GM18526 (cell line): ENCODE measurements around the gene HM13.
A peak's percentile ranks its signal among the peaks of the same experiment; 100 is the strongest.

Experiments
- POLR2A ChIP-seq: IDR thresholded peaks from 3 replicates; pipeline ENCODE4 v1.6.1; 2011; ENCODE audit not compliant: insufficient read length; ENCODE audit errors: extremely low read depth

Gene HM13

DNA sequence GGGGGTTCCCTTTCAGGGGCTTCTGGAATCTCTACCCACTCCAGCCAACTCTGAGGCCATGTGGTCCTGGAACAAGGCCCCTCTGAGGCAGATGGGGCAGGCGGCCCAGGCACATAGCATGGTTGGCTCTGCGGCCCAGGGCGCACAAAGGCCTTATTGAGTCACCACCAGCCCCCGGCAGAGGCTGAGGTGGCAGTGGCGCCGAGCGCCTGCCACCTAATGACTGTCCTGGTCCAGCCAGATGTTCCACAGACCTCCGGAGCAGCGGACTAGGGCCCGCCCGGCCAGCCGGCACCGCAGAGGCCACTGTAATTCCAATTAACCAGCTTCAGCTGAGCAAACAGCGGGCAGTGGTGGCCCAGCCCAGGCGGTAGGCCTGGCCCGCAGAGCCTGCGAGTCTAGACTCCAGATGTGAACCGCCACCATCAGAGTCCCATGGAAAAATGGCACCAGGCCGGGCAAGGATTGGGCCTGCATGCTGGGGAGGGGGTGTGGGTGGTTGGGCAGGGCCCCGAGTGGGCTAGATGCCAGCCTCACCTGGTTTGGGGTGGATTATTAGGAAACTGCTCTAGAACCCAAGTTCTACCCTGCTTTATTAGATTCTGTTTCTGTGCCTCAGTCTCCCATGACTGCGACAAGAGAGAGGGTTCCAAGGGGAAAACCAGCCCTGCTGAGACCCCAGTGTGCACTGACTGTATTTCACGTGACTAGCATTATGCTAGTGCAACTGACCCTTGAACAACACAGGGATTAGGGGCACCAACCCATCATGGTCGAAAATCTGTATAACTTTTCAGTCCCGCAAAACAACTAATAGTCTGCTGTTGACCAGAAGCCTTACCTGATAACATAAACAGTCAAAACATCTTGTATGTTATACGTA lies 56.7 kb downstream of the HM13 start:
- no peak for TF ChIP-seq POLR2A

- no peak for TF ChIP-seq POLR2A
These were observed 57.9 kb downstream of the HM13 start for GRCh38 chr20:31572042-31572700.

GRCh38 chr20:31572701-31573554 lies 58.7 kb downstream of the HM13 start:
- TF ChIP-seq POLR2A, result peak; percentile 77

DNA sequence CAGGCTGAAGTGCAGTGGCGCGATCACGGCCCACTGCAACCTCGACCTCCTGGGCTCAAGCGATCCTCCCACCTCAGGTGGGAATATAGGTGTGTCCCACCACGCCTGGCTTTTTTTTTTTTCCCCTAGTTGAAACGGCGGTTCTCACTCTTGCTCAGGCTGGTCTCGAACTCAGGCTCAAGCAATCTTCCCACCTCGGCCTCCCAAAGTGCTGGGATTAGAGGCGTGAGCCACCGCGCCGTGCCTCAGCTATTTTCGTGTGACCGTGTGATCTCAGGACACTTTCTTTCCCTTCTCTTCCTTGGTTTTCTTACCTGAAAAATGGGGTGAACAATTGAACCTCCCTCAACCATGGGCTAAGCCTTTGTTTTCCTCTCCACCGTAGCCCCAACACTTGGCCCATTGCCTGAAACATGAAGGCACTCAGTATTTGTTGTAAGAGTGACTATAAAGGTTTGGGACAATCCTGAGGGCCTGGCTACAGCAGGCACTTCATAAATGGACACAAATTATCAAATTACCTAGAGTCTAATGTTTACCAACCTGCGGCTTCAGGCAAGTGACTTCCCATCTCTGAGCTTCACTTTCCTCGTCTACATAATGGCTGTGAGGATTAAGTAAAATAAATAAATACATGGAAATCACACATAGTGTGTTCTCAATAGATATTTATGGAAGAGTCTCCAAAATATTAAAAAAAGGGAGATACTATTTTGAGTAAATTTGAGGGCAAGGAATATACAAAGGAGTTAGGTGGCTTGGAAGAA lies 59.5 kb downstream of the HM13 start:
- no peak for TF ChIP-seq POLR2A

- no peak for TF ChIP-seq POLR2A
These were observed 62.5 kb downstream of the HM13 start for GRCh38 chr20:31576751-31577150.

GRCh38 chr20:31577194-31577593 lies 63.0 kb downstream of the HM13 start:
- no peak for TF ChIP-seq POLR2A

DNA sequence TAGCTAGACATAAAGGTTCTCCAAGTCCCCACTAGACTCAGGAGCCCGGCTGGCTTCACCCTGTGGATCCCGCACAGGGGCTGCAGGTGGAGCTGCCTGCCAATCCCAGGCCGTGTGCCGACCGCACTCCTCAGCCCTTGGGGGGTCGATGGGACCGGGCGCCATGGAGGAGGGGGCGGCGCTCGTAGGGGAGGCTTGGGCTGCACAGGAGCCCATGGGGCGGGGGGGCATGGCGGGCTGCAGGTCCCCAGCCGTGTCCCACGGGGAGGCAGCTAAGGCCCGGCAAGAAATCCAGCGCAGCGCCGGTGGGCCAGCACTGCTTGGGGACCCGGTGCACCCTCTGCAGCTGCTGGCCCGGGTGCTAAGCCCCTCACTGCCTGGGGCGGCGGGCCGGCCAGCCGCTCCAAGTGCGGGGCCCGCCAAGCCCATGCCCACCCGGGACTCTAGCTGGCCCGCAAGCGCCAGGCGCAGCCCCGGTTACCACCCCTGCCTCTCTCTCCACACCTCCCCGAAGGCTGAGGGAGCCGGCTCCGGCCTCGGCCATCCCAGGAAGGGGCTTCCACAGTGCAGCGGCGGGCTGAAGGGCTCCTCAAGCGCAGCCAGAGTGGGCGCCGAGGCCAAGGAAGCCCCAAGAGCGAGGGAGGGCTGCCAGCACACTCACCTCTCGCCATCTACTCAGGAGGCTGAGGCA lies 64.4 kb downstream of the HM13 start:
- TF ChIP-seq POLR2A, result no peak

DNA sequence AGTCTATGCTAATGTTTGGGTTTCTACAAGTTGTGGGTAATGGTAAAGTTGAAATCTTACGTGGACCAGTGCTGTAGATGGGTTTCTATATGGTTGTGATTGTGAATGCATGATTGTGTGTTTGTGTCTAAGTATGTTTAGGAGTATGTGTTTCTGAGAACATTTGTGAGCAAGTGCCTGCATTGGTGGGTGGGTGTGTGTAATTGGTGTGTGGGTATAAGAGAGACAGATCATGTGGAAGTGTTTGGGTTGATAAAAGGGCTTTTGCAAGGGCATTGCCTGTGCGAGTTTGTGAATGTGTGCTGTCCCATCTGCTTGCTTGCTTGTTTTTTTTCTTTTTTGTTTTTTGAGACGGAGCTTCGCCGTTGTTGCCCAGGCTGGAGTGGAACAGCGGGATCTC lies 65.0 kb downstream of the HM13 start:
- no peak for TF ChIP-seq POLR2A

- no peak for TF ChIP-seq POLR2A
These were observed 66.5 kb downstream of the HM13 start for GRCh38 chr20:31580706-31581105.

GRCh38 chr20:31581391-31581790 lies 67.1 kb downstream of the HM13 start:
- no peak for TF ChIP-seq POLR2A

GRCh38 chr20:31587545-31588389 lies 73.5 kb downstream of the HM13 start:
- no peak for TF ChIP-seq POLR2A

DNA sequence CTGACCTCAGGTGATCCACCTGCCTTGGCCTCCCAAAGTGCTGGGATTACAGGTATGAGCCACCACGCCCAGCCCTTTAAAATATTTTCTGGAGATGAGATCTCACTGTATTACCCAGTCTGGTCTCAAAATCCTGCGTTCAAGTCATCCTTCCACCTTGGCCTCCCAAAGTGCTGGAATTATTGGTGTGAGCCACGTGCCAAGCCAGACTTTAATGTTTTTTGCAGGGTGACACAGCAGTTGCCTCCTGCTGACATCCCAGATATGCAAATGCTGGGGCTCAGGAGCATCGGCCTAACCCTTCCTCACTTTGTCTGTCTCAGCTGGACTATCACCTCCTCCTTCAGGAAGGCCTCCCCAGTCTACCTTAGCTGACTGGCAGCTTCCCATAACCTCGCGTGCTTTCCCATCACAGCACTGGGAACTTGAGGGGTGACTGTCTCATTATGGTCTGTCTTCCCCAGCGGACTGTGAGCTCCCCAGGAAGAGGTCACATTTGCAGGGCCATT lies 76.5 kb downstream of the HM13 start:
- no peak for TF ChIP-seq POLR2A

DNA sequence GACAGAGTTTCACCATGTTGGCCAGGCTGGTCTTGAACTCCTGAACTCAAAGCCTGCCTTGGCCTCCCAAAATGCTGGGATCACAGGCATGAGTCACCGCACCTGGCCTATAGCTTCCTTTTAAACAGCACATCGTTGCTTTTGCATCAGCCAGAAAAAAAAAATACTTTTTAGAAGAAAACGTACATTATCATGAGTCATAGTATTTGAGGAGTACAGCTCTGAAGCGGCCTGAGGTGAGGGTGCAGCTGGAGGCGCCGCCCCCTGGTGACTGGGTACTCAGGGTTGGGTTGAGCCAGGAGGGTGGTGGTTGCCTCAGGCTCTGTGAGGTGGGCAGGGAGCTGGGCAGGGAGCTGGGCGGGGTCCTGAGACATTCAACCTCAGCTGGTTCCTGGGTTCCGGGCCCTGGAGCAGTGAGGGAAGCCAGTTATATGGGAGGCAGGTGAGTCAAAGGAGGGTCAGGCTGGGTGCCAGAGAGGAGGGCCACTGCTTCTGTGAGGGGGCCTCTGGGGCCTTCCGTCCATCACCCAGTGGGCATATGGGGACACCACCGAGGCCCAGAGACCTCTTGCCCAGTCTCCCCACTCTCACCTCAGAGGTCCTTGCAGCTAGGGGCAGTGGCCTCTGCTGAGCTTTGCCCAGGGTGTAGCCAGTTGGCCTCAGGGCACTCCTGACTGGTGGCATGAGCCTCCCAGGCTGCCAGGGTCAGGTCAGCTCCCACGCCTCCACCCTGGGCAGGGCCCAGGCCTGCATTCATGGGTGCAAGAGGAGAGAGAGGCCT lies 79.2 kb downstream of the HM13 start:
- TF ChIP-seq POLR2A, result no peak
